GM03348 (cell line): Measurements from ENCODE around the gene F7.
"Not testable (repeated sequence)": the region's sequence is repeated elsewhere in the genome, so short reads cannot be mapped to it uniquely, and the experiment has no call there.

Source experiments
- DNase-seq: peaks from one replicate; pipeline ENCODE4 v3.0.0; 2012; ENCODE audit warnings: low spot score

The F7 gene

DNA sequence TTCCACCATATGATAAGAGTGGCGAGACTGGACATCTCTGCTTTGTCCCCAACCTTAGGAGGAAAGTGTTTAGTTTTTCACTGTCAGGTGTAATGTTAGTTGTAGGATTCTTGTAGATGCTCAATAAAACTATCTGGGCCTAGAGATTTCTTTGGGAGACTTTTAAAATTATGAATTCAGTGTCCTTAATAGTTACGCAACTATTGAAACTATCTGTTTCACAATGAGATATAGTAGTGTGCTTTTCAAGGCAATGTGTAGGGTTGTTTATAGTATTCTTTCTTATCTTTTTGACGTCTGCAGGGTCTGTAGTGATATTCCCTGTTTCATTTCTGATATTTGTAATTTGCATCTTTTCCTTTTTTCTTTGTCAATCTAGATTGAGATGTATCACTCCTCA, 33.2 kb upstream of the F7 start:
- DNase-seq, result no peak

DNA sequence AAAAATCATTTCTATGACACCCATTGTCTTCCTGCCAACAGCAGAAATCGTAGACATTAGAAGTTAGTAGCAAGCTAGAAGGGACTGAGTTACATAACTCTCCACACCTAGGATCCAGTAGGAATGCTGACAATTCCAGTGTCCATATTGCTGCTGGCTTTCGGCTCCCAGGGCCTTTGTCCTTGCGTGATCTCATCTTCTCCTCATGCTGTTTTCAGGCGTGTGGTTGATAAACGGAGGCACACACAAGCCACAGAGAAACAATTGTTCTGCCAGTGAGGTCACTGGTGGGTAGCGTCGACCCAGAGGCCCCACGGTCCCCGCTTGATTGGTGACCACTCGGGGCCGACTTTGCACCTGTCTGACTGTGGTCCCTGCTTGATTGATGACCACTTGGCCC, 31.6 kb upstream of the F7 start:
- DNase-seq, result no peak

DNA sequence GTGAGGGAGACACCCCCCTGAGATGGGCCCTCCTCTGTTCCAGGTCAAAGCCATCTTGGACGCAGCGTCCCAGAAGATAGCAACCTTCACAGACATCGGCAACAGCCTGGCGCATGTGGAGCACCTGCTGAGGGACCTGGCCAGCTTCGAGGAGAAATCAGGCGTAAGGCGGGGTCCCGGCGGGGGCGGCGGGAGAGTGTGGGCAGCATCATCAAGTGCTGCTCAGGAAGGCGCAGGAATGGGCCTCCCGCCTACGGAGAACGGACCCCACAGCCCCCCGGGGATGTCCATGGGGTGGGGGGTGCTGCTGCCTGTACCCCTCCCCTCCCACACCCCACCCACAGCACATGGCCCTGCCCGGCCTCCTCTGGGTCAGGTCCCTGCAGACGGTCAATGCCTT, 31.2 kb upstream of the F7 start:
- no peak for DNase-seq

DNA sequence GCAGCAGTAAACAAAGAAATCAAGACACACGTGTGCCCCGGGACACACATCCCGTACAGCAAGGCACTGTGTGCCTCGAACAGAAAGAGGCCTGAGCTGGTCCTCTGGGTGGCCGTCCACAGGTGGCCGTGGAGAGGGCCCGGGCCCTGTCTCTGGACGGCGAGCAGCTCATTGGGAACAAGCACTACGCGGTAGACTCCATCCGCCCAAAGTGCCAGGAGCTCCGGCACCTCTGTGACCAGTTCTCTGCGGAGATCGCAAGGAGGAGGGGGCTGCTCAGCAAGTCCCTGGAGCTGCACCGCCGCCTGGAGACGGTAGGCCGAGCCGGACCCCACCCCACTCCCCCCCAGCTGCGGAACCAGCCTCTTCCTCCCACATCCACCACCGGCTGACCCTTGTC, 30.7 kb upstream of the F7 start:
- DNase-seq, result no peak

DNA sequence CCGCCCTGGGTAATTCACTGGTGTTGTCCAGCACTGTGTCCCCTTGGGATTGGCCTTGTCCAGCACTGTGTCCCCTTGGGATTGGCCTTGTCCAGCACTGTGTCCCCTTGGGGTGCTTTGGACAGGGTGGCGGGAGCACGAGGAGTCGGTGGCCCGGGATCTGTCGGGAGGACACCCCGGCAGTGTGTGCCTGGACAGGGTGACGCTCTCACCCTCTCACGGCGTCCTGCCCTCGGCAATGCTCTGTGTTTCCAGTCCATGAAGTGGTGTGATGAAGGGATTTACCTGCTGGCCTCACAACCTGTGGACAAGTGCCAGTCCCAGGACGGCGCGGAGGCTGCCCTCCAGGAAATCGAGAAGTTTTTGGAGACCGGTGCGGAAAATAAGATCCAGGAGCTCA, 29.9 kb upstream of the F7 start:
- DNase-seq, result no peak

DNA sequence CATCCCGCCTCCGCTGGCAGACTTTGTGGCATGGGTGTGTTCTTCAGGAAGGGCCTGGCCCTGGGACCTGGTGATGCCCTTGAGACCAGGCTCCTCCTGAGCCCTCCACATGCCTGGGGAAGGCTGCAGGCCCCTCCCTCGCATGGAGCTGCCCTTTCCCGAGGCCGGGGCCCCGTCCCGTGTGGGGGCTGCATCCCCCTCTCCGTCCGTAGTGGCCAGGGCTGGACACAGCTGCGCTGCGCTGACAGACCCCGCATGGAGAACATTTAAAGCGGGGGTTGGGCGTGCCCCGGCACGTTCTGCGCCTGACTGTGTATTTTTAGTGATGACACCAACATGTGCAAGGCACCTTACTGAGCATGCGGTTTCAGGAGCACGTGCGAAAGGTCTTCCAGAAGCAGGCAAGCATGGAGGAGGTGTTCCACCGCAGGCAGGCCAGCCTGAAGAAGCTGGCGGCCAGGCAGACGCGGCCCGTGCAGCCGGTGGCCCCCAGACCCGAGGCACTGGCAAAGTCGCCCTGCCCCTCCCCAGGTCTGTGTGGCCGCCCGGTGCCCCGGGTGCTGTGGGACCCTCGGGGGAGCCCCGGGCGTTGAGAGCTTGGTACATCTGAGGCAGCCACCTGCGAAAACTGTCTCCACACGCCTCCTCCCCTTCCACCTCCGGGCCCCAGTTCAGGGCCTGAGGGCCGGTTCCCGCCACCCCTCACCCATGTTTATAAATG, 28.8 kb upstream of the F7 start:
- no peak for DNase-seq

DNA sequence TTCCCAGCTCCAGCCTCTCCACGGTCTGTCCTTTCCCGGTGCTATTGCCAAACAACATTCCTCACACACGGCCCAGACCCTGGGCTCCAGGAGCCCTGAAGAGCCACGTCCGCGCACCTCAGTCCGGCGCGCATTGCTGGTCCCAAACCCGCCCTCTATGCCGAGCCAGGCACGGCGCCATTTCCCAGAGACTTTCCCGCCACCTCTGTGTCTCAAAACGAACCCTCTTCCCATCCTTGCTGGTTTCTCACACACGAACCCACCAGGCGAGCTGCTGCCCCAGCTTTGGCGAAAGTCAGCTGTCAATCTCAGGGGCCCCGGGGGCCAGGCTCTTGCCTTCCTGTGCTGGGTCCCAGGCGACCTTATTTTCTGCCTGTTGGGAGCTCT, 28.0 kb upstream of the F7 start:
- DNase-seq, result no peak

DNA sequence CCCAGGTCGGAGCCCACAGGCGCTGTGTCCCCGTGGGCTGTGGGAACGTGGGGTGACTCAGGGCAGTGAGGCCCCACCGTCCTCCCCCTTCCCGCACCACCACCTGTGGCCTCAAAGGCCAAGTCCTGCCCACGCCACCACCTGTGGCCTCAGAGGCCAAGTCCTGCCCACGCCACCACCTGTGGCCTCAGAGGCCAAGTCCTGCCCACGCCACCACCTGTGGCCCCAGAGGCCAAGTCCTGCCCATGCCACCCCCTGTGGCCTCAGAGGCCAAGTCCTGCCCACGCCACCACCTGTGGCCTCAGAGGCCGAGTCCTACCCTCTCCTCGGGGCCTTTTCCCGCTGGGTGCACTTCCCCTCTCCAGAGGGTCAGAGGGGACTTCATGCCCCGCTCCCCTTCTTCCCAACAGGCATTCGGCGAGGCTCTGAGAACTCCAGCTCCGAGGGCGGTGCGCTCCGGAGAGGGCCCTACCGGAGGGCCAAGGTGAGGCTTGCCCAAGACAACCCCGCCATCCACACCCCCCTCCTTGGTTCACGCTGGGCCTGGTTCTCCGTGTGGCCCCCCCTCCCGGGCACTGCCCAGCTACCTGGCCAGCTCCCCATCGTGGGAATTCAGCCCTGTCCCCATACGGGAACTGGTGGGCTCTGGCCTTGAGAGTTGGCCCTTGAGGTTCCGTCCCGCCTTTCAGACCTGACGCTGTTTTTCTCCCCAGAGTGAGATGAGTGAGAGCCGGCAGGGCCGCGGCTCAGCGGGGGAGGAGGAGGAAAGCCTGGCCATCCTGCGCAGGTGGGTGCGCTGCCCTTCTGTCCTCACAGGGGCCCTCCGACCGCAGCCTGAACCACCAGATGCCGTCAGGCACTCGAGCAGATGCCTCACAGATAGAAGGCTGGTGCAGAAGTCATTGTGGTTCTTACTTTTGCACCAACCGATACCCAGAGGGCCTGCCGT, 27.4 kb upstream of the F7 start:
- DNase-seq, result no peak

DNA sequence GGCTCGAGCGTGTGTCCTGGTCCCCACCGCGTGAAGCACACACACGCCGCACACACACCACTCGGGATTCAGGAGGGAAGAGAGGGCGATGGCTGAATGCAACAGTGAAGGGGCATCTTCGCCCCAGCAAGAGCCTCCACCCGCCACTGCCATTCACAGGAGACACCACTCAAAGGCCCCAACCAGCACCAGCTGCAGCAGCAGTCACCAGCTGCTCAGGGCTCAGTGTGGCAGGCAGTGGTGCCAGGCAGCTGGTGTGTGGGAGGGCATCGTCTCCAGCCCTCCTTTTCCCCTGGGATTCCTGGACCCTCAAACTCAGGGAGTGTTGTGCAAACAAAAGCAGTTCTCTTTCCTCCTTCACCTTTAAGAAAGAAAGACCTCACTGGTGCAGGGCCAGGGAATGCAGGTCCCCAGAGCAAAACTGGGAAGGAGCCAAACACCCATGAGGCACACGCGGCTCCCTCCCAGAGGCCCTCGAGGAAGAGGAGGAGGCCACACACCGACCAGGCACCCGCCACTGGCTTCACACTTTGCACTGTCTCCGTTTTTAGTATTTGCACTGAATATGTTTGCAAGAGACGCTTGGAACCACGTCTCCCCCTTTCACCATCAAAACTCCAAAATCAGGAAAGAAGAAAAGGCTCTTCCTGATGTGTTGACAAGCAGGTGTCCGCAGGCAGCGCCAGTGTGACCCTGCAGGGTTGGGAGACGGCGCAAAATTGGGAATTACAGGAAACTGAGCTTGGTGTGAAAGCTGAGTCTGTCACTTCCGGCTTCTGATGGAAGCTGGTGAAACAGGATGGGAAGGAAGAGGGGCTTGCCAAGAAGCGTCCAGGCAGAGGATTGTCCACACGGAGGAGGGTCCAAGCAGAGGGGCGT, 26.4 kb upstream of the F7 start:
- DNase-seq, result no peak

DNA sequence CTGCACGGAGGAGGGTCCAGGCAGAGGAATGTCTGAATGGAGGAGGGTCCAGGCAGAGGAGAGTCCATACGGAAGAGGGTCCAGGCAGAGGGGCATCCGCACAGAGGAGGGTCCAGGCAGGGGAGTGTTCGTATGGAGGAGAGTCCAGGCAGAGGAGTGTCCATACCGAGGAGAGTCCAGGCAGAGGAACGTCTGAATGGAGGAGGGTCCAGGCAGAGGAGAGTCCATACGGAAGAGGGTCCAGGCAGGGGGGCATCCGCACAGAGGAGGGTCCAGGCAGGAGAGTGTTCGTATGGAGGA, 25.9 kb upstream of the F7 start:
- DNase-seq, result not testable (repeated sequence)

DNA sequence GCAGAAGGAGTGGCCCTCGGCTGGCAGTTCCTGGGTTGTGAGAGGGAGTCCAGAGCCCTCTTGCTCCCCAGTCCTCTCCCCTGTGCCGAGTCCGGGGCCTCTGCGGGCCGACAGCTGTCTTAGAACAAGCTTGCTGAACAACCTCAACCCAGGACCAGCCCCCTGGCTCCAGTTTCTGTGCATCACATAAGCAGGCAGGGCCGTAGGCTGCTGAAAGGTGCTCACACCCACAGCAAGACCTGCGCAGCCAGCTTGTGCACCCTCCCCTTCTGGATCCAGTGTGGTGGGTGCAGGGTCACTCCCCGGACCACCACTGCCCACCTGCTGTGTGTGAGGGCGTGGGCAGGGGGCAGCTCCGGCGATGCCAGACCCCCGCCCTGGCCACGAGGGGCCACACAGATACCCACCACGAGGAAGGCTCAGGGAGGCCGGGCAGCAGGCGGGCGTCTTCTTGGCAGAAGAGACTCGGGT, 25.2 kb upstream of the F7 start:
- DNase-seq, result no peak

DNA sequence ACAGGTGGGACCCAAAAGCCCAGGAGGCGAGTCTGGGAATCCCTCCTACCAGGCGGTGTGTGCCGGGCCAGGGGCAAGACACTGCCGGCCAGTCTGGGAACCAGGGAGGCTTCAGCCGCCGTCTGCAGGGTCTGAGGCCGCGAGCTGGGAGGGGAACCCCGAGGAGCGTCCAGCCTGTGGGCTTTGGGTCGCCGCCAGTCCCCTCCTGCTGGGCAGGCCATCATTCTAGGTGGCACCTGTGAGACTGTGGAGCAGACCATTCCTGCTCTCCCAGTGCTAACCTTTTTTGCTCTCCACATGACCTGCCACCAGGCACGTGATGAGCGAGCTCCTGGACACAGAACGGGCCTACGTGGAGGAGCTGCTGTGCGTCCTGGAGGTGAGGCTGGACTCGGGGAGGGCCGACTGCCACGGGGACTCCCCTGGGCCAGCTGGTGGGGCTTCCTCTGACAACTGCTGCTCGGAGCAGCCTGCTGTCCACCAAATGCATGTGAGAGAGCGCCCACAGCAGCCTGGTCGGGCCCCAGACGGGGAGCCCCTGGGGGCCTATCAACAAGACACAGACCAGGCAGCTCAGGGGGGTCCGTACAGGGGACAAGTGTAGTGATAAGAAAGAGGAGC, 24.6 kb upstream of the F7 start:
- no peak for DNase-seq

DNA sequence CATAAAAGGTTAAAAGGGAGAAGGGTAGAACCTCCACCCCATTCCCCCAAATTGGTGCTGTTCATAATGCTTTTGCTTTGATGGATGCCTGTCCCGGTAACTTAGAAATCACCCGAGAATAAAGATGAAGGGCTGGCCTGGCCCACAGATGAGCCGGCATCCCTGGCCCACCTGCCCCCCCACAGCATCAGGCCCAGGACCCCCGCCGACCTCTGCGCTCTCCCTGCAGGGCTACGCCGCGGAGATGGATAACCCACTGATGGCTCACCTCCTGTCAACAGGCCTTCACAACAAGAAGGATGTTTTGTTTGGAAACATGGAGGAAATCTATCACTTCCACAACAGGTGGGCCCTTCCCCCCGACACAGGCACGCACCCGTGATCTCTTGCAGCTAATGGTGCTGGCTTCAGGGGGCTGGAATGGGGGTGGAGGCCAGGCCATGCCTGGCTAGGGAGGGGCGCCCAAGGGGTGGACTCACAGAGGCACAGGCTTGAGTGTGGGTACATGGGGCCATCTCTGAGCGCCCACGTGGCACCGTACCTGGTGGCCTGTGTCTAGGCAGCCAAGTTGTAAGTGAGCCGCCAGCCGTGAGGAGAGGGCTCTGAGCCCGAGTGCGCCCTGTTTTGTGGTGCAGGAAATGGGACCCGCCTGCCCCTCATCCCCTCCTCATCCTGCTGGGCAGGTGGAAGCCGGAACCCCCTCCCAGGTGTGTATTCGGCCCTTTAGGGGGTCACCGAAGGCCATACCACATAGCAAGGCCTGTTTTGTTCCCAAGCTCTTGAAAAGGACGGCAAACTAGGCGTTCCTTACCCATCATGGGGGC, 23.2 kb upstream of the F7 start:
- no peak for DNase-seq

DNA sequence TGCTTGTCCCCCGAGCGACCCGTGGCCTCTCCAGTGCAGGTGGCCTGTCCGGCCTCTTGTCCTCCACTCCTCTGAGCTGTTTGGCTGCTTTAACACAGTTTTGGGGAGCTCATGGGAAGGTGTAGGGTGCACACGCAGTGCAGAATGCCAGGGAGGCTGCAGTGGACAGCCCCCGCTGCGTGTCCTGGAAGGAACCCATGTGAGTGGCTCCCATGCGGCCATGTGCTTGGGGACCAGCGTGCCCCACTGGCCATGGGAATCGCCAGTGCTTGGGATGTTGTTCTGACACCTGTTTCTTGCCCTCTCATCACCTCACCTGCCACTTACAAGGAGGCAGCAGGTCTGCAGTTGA, 22.6 kb upstream of the F7 start:
- no peak for DNase-seq

DNA sequence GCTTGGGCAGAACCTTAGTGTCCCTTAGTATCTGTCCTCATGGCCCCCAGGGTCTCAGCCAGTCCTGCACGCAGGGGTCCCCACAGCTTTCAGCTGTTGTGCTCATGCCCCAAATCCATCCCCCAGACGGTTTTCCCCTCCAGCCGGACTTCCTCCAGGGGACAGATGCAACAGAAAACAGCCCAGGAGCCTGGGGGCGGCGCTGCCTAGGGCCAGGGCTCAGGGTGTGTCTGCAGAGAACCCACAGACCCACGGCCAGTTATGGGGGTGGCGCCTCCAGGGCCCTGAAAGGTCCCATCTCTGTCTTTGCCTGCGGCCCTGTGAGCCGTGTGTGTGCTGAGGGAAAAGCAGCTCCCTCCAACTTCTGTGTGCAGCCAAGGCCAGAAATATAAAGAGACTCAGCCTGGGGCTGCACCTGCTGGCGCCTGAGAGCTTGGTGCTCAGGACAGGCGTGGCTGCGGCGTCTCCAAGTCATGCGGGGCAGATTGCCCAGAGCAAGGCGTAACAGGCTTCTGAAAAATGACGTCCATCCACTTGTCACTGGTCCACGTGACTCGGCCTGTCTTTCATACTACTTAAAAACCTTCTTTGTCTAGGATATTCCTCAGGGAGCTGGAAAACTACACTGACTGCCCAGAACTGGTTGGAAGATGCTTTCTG, 22.1 kb upstream of the F7 start:
- DNase-seq, result no peak

DNA sequence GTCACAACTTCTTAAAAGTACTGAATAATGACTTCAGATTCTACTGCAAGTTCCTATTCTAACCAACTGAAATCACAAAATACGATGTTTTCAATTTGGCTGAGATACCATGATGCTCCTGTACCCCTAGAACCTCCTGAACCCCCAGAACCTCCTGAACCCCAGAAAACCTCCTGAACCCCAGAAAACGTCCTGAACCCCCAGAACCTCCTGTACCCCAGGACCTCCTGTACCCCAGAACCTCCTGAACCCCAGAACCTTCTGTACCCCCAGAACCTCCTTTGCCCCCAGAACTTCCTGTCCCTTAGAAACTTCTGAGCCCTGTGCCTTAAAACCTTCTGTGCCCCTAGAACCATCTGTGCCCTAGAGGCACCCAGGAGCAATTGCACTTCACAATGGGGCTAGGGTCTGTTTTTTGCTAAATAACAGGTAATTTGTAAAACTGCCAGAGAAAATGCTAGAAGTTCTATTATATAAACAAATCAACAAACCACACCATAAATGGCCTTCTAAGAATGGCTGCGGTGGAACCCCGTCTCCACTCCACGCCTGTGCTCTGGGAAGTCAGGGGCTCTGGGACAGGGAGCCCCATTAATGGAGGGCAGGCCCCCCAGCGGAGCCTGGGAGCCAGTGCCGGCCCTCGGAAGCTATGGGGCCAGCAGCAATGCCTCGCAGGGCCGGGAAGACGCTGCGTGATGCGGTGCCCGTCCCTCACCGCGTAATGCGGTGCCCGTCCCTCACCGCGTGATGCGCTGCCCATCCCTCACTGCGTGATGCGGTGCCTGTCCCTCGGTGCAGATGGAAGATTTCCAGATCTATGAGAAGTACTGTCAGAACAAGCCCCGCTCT, 21.3 kb upstream of the F7 start:
- no peak for DNase-seq

DNA sequence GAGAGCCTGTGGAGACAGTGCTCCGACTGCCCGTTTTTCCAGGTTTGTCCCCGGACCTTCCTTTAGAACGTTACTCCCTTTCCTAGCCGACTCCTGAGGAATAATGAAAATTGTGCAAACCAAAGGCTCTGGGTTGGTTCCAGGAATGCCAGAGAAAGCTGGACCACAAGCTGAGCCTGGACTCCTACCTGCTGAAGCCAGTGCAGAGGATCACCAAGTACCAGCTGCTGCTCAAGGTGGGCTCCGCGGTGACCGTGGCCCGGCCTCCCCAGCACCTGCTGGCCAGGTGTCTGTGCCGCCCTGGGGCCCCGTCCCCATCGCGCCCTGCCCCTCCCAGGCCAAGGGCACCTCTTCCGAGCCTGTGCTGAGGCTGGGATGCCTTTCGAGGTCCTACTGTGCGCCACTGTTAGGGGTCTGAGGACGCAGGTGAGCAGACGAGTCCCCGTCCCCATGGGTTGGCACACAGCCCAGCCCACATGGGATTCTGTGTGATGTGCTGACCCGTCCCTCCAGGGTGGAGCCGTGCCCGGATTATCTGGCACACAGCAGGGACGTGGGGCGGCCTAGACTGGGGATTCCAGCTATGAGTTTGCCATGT, 20.5 kb upstream of the F7 start:
- DNase-seq, result no peak

DNA sequence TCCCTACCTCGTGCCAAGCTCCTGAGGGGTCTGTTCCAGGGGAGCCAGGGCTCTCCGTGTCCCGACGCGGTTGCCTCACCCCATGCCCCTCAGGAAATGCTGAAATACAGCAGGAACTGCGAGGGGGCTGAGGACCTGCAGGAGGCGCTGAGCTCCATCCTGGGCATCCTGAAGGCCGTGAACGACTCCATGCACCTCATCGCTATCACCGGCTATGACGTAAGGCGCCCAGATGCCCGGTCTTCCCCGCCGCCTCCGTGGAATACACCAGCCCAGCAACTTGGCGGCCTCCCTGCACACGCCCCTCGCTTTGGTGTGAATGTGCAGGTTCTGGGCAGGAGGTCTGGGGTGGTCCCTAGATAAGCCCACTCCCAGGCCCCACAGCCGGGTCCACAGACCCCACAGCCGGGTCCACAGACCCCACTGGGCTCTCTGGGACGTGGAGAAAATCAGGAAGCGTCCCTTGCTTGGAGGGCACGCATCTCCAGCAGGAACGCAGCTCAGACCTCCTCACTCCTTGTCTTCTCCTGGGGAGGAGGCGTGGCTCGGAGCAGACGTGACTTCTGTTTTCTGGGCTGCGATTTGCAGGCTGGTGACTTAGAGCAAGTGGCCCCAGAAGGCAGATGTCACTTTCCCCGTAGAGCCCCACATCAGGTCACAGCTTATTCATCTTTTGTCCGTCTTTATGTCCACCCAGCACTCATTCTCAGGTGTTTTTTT, 19.4 kb upstream of the F7 start:
- DNase-seq, result no peak
